Stomach (tissue), 4 donors: ENCODE data around the gene ELP4.

Experiments
- CTCF ChIP-seq, 7 experiments: fragments of 450-650 bp in 4 of 7; fragments of 200-600 bp in 3 of 7; sonication (generic) in 3 of 7; IDR thresholded peaks; one replicate each; pipeline ENCODE4 v1.5.1; 2016 to 2019; ENCODE audit warnings: antibody characterized with exemption in 7 of 7, control low read depth in 2 of 7, mild to moderate bottlenecking in 1 of 7
- POLR2A ChIP-seq, 4 donors: fragments of 450-650 bp; IDR thresholded peaks; one replicate each; pipeline ENCODE4 v1.6.1; 2016; ENCODE audit warnings: antibody characterized with exemption in 4 of 4, control low read depth in 2 of 4, mild to moderate bottlenecking in 1 of 4, moderate library complexity in 1 of 4

- TF ChIP-seq CTCF (IDR thresholded peaks at IDR 0.05) (no peak), POLR2A (IDR thresholded peaks at IDR 0.05) (no peak)
Measured at GRCh38 chr11:31484497-31484896, 25.1 kb upstream of the ELP4 start.
